Measurements from ENCODE around the gene TPTE2.
"Not testable (repeated sequence)": the region's sequence is repeated elsewhere in the genome, so short reads cannot be mapped to it uniquely, and the experiment has no call there.

Gene TPTE2

GRCh38 chr13:19567820-19568534 lies 6.6 kb upstream of the TPTE2 start:
- no peak for DNase-seq (ENCODE audit: low read depth, low spot score)

DNA sequence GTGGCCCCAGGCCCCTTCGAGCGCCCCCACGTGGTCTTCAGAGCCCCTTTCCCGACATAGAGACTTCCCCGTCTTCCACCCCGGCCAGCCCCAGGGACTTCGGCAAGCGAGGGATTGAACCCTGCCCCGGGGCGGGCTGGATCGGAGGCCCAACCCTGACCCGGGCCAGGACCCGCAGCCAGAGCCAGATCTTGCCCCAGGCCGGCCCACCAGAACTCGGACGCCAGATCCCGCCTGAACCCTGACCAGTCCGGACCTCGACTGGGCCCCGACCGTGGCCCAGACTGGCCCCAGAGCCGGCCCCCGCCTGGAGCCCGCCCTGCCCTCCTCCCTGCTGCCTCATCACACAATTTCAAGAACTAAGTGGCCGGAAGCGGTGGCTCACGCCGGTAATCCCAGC lies 253 bp upstream of the TPTE2 start:
- DNase-seq (ENCODE audit: low read depth, low spot score) = no peak

GRCh38 chr13:19560672-19561071 lies 660 bp downstream of the TPTE2 start:
- not testable (repeated sequence) for DNase-seq (ENCODE audit: low read depth, low spot score)

DNA sequence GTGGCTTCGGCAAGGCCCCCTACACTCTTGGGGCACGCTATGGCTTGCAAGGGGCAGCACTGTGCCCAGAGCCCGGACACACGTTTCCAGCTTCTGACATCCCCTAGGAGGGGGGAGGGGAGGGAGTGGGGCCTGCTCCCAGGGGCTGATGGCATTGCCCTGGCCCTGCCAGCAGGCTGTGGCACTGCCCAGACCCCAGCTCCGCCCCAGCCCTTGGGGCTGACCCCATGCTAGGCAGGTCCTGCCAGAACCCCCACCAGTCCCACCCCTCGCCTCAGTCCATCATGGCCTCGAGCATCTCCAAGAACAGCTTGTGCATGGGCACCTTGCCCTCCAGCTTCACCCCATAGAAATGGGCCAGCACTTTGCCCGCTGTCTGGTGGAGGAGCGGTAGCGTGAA lies 1.6 kb downstream of the TPTE2 start:
- DNase-seq (ENCODE audit: low read depth, low spot score) = not testable (repeated sequence)

DNA sequence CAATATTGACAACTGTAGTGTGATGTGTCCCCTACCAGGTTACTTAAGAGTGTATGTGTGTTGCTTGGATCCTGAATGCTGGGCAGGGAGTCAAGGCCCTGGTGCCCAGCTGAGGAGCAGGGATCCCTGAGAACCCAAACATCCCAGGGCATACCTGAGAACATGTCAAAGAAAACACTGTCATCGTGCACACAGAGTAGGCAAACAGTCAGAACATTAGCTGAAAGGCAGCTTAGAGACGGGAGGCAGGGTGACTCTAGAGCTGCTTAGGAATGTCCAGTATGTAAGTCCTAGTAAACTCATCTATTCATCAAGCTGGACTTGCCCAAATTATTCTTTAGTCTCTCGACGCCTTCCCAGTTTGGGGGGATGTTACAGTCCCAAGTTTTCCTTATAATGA lies 4.0 kb downstream of the TPTE2 start:
- not testable (repeated sequence) for DNase-seq (ENCODE audit: low read depth, low spot score)

DNA sequence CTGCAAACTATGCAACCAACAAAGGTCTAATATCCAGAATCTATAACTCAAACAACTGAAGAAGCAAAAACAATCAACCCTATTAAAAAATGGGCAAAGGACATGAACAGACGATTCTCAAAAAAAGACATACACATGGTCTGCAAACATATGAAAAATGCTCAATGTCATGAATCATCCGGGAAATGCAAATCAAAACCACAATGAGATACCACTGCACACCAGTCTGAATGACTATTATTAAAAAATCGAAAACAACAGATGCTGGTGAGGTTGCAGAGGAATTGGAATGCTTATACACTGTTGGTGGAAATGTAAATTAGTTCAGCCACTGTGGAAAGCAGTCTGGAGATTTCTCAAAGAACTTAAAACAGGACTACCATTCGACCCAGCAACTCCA lies 12.1 kb downstream of the TPTE2 start:
- DNase-seq (ENCODE audit: low read depth, low spot score) = not testable (repeated sequence)

GRCh38 chr13:19525634-19526033 lies 35.7 kb downstream of the TPTE2 start:
- DNase-seq (ENCODE audit: low read depth, low spot score) = not testable (repeated sequence)

- no peak for DNase-seq (ENCODE audit: low read depth, low spot score)
Observed at GRCh38 chr13:19519049-19519448, 42.3 kb downstream of the TPTE2 start.

DNA sequence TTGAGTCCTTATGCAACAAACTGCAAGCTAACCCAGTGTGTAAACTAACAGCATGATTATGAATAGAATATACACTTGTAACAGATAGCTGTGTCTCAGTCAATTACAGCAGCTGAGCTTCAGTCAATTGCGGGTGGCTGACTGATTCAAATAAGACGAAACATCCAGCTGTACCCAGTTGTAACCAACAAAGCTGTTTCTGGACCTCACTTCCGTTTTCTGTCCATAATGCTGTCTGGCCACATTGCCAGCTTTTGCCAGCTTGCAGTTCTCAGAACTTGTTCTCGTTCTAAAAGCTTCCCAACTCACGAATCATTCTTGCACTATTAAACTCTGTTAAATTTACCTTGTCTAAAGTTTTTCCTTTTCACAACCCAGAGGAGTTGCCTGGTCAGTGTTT lies 53.7 kb downstream of the TPTE2 start:
- not testable (repeated sequence) for DNase-seq (ENCODE audit: low read depth, low spot score)

DNA sequence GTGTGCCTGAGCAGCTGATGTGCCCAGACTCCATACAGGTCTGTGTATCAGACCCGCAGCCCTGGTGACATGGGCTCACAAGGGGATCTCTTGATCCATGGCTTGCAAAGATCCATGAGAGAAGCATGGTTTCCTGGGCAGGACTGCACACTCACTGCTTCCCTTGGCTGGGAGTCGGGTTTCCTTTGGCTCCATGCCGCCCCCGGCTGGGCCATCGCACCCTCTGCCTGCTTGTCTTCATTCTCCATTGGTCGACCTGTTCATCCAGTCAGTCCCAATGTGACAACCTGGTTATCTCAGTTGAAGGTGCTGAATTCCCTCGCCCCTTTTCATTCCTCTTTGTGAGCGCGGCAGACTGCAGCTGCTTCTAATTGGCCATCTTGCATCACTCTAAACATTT lies 101.2 kb downstream of the TPTE2 start:
- not testable (repeated sequence) for DNase-seq (ENCODE audit: low read depth, low spot score)

GRCh38 chr13:19439056-19439686 lies 122.2 kb downstream of the TPTE2 start:
- not testable (repeated sequence) for DNase-seq (ENCODE audit: low read depth, low spot score)

- not testable (repeated sequence) for DNase-seq (ENCODE audit: low read depth, low spot score)
Observed at GRCh38 chr13:19437780-19438179, 123.6 kb downstream of the TPTE2 start.

DNA sequence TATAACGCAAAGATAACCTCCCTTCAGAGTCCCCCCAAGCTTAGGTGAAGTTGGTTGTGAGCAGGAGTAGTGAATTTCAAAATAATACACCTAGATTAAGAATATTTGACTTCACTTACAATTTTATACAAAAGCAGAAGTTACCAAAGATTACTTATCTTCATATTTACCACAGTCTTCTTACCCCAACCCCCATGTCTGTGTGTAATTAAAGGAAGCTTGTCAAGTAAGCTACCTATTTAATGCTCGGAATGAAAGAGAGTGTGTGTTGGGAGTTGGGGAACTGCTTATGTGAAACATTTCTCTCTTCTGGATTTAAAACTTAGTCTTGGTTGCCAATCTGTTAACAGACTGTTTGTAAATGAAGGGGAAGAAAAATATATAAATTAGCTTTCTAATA lies 139.1 kb downstream of the TPTE2 start:
- DNase-seq (ENCODE audit: low read depth, low spot score) = not testable (repeated sequence)

DNA sequence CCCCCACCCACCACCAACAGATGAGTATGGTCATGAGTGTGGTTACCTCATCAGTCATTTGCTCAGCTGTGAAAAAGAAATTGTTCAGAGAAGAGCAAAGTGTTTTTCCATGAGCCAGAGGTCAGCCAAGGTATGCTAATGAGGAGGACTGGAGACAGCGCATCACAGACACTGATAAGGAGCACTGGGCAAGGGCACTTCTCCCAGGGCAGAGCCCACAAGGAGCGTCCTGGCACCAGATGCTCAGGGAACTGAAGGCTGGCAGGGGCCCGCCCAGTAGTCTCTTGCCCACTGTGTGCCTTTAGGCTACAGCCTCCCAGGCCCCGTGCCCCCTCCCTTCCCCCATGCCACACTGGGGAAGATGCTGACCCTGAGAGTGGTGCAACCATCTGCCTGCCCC lies 148.8 kb downstream of the TPTE2 start:
- not testable (repeated sequence) for DNase-seq (ENCODE audit: low read depth, low spot score)

GRCh38 chr13:19382746-19383511 lies 178.4 kb downstream of the TPTE2 start:
- DNase-seq (ENCODE audit: low read depth, low spot score) = not testable (repeated sequence)

DNA sequence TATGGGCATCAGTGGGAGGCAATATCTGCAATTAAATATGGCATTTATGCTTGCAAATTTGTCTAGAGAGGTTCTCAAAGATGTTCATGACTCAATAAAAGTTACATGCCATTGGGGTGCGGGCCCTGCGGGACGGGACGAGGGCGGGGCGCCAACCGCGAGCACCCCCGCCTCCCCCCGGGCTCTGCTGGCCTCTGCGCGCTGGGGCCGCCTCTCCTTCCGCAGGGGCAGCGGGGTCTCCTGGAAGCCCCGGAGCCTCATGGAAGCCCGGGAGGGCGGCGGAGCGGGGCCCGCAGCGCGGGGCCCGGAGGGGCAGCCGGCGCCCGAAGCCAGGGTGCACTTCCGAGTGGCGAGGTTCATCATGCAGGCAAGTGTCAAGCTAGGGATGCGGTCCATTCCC lies 179.2 kb downstream of the TPTE2 start:
- DNase-seq (ENCODE audit: low read depth, low spot score) = no peak

All from activated naive CD8-positive, alpha-beta T cell treated with anti-CD3 and anti-CD28 coated beads, Interleukin-2, amount 50 U/mL, for 16 hours (primary cell).